AG08396 (cell line): Measurements from ENCODE around the gene NOTCH3.

ENCODE experiments used
- DNase-seq: peaks from one replicate; pipeline ENCODE4 v3.0.0; 2012; ENCODE audit warnings: low spot score, mixed read lengths

NOTCH3 gene

DNA sequence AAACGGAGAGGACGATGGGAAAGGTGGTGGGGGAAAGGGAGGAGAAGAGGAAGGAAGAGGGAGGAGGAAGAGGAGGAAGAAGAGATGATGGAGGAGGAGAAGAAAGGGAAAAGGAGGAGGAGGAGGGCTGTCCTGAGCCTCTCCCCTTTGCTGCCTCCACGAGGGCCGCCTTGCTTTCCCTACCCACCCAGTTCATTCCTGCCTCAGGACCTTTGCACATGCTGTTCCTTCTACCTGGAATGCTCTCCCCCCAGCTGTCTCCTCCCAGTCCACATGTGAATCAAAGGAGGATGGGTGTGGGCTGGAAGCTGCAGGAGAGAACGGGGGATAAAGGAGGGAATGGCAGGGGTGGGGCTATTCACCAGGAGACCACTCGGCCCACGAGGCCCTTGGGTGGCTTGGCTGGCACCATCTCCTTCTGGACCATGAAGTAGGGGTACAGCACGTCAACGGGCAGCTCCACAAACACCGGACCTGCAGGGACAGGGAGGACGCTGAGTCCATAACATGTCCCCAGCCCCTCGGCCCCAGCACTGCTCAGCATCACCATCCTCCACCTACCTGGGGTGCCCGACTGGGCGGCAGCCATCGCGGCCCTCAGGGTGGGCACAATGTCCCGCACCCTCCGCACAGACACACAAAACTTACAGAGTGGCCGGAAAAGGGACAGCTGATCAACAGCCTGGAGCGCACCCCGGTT is 78.3 kb downstream of the NOTCH3 start:
- no peak for DNase-seq

DNA sequence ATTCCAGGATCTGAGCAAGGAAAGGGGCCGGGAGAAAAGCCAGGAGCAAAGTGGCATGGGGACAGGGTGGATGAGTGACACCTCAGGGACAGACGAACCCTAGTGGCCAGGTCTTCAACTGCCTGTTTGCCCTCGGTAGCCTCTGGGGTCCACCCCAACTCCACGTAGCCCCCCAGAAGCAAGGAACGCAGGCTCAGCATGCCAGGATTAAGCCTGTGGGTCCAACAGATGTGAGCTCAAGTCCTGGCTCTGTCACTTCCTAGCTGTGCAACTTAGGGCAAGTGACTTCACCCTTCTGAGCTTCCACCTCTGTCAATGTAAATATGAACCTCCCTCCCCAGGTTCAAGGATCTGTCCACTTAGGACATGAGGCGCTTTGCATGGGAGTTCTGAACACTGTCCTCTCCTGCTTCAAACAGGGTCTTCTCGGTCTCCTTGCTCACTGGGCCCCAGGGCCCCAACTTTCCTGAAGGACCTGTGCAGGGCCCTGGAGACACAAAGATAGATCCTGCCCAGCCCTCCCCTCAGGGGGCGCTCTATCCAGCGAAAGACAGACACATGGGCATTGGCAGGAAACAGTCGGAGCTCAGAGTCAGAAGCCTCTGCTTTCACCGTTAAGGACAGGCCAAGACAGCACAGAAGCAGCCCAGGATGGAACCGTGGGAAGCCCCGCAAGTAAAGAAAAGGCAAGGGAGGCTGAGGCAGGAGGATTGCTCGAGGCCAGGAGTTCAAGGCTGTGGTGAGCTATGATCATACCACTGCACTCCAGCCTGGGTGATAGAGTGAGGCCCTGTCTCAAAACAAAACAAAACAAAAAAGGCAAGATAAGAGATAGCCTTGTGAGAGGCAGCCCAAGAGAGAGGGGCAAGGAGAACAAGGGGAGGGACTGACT is 80.4 kb downstream of the NOTCH3 start:
- DNase-seq: no peak

DNA sequence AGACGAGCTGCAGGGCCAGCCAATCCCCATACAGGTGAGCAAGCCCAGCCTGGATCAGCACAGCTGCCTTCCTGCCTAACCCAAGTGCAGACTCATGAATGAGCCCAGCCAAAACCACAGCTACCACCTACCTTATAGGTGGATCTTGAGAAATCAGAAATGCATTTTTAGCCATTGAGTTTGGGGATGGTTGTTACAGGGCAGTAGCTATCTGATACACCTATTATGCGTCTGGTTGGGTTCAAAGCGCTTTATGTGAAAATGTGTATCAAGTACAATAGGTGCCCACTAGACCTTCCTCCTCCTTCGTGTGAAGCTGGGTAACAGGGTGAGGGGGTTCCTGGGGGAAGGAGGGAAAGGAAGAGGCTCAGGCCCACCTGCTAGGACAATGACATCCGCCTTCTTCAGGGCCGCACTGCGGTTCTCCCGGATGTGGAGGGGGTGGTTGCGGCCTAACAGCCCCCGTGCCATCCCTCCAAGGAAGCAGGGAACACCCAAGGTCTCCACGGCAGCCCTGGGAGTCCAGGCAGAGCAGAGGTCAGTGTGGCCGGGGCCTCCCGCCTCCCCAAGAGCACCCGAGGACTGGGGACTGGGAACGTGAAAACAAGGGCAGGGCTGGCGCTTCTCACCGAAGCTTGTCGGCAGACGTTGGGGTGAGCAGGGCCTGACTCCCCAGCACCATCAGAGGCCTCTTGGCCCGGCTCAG is 81.9 kb downstream of the NOTCH3 start:
- DNase-seq: no peak

DNA sequence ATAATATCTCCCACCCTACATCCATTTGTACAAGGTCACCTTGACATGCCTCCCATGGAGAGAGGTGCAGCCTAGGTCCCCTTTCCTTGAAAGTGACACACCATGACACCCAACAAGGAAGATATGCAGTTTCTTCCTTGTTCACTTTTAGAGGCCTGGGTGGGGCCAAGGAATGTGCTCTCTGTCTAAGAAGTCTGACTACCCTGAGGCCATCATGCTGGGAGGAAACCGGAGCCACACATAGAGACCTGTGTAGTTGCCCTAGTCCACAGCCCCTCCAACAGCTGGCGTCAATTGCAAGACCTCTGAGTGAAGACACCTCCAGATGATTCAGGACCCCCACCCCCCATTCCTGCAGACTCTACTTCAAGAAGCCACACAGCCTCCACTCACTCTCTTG is 82.5 kb downstream of the NOTCH3 start:
- DNase-seq: no peak

DNA sequence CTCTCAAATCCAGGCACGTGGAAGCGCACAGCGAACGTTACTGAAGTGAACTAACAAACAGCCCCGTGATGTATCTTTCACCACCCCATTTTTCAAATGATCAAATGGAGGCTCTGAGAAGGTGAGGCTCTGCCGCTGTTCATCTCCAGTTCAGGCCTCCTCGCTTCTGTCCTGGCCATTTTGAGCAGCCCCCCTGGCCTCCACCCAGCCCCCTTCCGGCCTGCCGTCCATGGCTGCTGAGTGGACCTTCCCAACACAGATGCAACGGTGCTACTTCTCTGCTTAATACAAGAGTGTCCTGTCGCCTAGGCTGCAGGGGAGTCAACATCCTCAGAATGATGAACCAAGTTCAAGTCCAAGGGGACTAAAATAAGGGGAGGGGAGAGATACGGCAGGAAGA is 83.9 kb downstream of the NOTCH3 start:
- no peak for DNase-seq

DNA sequence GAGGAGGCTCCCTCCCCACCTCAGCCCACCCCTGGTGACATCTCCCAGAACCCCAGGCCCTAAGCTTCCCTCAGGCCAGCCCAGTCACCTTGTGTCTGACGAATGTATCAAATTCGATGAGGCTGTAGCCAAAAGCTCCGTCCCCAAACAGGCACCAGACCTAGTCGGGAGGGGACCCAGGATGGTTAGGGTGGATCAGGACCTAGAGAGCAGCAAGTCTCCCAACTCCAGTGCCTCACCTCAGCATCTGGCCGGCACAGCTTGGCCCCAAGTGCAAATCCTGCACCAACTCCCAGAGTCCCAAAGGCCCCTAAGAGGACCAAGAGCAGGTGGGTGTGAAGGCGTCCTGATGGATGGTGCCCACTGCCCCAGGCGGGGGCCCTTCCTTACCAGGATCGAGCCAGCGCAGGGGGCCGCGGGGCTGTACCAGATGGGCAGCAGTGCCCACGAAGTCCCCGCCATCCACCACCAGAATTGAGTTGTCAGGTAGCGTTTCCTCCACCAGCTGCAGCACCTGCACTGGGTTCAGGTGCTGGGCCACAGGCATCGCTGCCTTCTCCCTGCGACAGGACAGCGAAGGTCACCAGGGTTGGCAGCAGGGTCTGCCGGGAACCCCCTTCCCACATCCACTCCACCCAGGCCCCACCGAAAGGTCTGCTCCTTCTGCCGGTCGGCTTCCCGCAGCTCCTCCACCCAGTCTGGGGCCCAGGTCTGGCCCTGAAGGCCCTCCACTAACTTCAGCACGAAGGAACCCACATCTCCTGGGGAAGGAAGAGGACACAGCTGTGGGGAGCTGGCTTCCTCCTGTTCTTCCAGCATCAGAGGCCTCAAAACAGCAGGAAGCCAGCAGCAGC is 84.8 kb downstream of the NOTCH3 start:
- DNase-seq: no peak

DNA sequence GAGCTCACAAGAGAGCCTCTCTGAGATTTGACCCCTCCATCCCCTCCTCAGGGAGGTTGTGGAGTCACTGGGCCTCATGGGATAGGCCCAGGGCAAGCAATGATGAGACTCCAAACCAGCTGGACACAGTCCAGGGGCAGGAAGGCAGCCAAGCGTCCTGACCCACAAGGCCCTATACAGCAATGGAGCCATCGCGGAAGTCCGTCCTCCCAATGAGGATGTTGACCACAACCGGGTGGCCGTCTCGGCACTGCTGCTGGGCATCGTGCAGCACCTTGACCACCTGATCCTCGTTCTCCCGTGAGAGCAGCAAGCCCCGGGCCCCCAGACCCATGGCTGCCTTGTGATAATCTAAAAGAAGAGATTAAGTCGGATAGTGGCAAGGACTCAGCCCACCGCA is 85.7 kb downstream of the NOTCH3 start:
- DNase-seq: peak; percentile 75

DNA sequence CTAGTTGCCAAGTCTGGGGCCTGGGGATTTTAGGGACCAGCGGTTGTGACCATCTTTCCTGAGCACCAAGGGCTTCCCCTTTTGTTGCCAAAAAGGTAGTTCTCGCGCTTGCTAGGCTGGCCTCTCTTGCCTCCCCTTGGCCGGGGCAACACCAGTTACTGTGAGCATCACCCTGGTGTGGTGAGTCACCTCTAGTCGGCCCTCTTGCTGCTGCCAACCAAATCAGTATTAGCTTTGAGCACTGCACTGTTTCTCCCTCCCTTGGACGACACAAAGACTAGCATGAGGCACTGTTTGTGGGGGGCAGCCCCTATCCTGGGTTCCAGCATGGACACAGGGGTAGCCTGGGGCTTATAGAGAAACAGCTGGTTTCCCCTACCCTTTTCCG is 86.6 kb downstream of the NOTCH3 start:
- DNase-seq: peak; percentile 84

DNA sequence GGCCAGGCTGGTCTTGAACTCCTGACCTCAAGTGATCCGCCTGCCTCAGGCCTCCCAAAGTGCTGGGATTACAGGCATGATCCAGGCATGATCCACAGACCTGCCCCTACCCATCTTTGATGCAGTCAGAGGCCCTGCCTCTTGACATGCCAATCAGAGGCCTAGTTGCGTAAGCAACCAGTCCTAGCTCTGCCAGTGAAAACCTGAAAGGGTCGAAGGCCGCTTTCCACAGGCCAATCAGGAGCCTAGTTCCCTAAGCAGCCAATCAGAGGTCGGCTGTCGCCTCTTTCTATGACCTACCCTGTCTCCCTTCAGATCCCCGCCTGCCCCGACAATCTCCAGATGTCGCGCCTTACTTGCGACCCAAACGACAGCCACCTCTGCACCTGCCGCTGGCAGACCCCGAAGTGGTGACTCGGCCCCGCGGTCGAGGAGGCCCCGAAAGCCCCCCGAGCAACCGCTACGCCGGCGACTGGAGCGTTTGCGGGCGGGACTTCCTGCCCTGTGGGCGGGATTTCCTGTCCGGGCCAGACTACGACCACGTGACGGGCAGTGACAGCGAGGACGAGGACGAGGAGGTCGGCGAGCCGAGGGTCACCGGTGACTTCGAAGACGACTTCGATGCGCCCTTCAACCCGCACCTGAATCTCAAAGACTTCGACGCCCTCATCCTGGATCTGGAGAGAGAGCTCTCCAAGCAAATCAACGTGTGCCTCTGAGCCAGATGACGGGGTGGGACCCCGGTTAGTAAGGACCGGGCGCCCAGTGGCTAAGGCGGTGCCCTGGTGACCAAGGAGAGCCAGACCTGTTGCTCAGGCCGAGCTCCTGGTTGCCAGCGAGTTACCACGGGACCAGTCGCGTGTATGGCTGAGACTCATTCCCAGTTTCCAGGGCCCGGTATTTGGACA is 87.3 kb downstream of the NOTCH3 start:
- DNase-seq: no peak

DNA sequence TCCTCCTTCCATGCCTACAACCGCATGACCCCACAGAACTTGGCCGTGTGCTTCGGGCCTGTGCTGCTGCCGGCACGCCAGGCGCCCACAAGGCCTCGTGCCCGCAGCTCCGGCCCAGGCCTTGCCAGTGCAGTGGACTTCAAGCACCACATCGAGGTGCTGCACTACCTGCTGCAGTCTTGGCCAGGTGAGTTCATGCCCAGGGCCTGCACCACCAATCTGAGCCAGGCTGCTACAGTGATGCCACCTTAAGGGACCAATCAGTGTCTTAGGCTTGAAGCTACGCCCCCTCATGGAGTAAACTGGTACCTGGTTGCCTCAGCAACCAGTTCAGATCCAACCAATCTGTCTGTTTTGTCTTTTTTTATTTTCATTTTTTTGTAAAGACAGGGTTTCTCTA is 88.4 kb downstream of the NOTCH3 start:
- DNase-seq: no peak

DNA sequence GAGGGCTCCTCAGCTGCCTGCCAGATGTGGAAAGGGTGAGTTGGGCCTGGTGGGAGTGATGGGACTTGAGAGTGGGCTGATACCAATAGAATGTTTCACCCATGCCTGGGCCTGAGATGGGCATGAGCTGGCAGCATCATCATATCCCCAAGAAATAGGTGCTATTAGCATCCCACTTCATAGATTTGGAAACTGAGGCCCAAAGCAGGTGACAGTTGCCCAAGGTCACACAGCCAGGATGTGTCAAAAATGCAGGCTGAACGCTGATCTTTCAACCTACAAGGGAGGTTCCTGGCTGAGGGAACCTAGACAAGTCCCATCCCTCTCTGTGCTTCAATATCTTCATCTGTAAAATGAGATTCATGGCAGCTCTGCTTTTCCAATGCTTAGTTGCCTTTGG is 89.0 kb downstream of the NOTCH3 start:
- no peak for DNase-seq

DNA sequence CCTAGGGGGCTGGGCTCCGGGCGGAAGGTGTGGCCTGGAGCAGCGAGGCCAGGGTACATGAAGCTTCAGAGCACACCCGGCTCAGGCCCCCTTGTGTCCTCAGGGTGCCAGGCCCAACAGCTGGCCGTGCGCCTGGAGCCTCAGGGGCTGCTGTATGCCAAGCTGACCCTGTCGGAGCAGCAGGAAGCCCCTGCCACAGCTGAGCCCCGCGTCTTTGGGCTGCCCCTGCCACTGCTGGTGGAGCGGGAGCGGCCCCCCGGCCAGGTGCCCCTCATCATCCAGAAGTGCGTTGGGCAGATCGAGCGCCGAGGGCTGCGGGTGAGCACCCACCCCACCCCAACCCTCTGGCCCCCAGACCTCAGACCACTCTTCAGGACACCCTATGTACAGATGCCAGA is 90.4 kb downstream of the NOTCH3 start:
- DNase-seq: no peak

DNA sequence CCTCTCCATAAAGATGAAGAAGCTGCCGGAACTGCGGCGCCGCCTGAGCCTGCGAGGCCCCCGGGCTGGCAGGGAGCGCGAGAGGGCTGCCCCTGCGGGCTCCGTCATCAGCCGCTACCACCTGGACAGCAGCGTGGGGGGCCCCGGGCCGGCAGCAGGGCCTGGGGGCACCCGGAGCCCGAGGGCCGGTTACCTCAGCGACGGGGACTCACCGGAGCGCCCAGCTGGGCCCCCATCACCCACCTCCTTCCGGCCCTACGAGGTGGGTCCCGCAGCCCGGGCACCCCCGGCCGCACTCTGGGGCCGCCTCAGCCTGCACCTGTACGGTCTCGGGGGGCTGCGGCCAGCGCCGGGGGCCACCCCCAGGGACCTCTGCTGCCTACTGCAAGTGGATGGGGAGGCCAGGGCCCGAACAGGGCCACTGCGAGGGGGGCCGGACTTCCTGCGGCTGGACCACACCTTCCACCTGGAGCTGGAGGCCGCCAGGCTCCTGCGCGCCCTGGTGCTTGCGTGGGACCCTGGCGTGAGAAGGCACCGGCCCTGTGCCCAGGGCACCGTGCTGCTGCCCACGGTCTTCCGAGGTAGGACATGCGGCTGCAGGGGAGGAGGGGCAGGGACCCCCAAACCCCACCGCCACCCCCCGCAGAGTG is 90.9 kb downstream of the NOTCH3 start:
- no peak for DNase-seq
